Neural cell (in vitro differentiated cells): ENCODE results near the gene AP3B1. TPM values are rescaled to one million over a fixed set of nuclear protein-coding genes. Genes with fewer than 3 reads are reported as not detected.

Source experiments
- H2AFZ ChIP-seq: fragments of 200-600, 300-800 bp; sonication (generic), shearing (Covaris generic); 2 replicates; pipeline ENCODE4 v1.6.0; 2014; ENCODE audit warnings: low read depth, mild to moderate bottlenecking, antibody characterized with exemption, low read length, moderate library complexity
- H3F3A ChIP-seq: fragments of 200-600 bp; shearing (Covaris generic); 2 replicates; pipeline ENCODE4 v1.6.1; 2016; ENCODE audit warnings: mild to moderate bottlenecking, moderate library complexity, mixed read lengths, antibody characterized with exemption, low read length; ENCODE audit not compliant: insufficient read depth, poor library complexity, severe bottlenecking
- H3K27ac ChIP-seq: fragments of 200-600, 300-800 bp; sonication (generic), shearing (Covaris generic); 2 replicates; pipeline ENCODE4 v1.5.1; 2014; ENCODE audit warnings: mild to moderate bottlenecking, low read length, moderate library complexity
- H3K27me3 ChIP-seq: fragments of 300-800, 200-600 bp; sonication (generic), shearing (Covaris generic); 2 replicates; pipeline ENCODE4 v1.6.0; 2014; ENCODE audit warnings: mild to moderate bottlenecking, low read depth, low read length, moderate library complexity; ENCODE audit not compliant: insufficient read depth
- H3K36me3 ChIP-seq: fragments of 300-800, 200-600 bp; sonication (generic), shearing (Covaris generic); 2 replicates; pipeline ENCODE4 v1.5.1; 2014; ENCODE audit warnings: mild to moderate bottlenecking, antibody characterized with exemption, low read length, moderate library complexity; ENCODE audit not compliant: insufficient read depth
- H3K4me2 ChIP-seq: fragments of 300-800, 200-600 bp; sonication (generic), shearing (Covaris generic); 2 replicates; pipeline ENCODE4 v1.6.0; 2014; ENCODE audit warnings: mild to moderate bottlenecking, low read length
- H3K4me3 ChIP-seq: fragments of 300-800, 200-600 bp; sonication (generic), shearing (Covaris generic); 2 replicates; pipeline ENCODE4 v1.5.1; 2014; ENCODE audit warnings: mild to moderate bottlenecking, low read length, moderate library complexity
- H3K79me2 ChIP-seq: fragments of 200-600 bp; shearing (Covaris generic); replicated peaks from 2 replicates; pipeline ENCODE4 v1.6.0; 2014; ENCODE audit warnings: mild to moderate bottlenecking, low read length, moderate library complexity; ENCODE audit not compliant: insufficient read depth
- H3K9ac ChIP-seq: fragments of 300-800, 200-600 bp; sonication (generic), shearing (Covaris generic); 2 replicates; pipeline ENCODE4 v1.6.1; 2016; ENCODE audit warnings: mild to moderate bottlenecking, low read length, mixed read lengths
- H3K9me2 ChIP-seq: fragments of 200-600 bp; shearing (Covaris generic); 2 replicates; pipeline ENCODE4 v1.6.1; 2016; ENCODE audit warnings: mild to moderate bottlenecking, low read length, mixed read lengths; ENCODE audit not compliant: insufficient read depth
- H3K9me3 ChIP-seq: fragments of 200-600, 300-800 bp; sonication (generic), shearing (Covaris generic); 2 replicates; pipeline ENCODE4 v1.6.1; 2016; ENCODE audit warnings: mild to moderate bottlenecking, mixed run types, low read length, moderate library complexity, mixed read lengths
- H4K20me1 ChIP-seq: fragments of 200-600 bp; shearing (Covaris generic); 2 replicates; pipeline ENCODE4 v1.6.1; 2016; ENCODE audit warnings: mild to moderate bottlenecking, mixed run types; ENCODE audit not compliant: insufficient read depth
- EP300 ChIP-seq: fragments of 450-650 bp; conservative IDR thresholded peaks from 2 replicates; pipeline ENCODE4 v1.6.1; 2014; ENCODE audit warnings: antibody characterized with exemption, mild to moderate bottlenecking, moderate library complexity; ENCODE audit not compliant: poor library complexity, severe bottlenecking
- EZH2 ChIP-seq: fragments of 200-600, 300-800 bp; shearing (Covaris generic), sonication (generic); IDR thresholded peaks from 2 replicates; pipeline ENCODE4 v1.6.1; 2014; ENCODE audit warnings: antibody characterized with exemption, low read length, borderline replicate concordance, mild to moderate bottlenecking; ENCODE audit not compliant: insufficient read depth, poor library complexity, severe bottlenecking
- MXI1 ChIP-seq: fragments of 450-650 bp; conservative IDR thresholded peaks from 2 replicates; pipeline ENCODE4 v1.6.1; 2014; ENCODE audit warnings: antibody characterized with exemption, mild to moderate bottlenecking; ENCODE audit not compliant: poor library complexity, severe bottlenecking
- POLR2AphosphoS5 ChIP-seq: IDR thresholded peaks from 2 replicates; pipeline ENCODE4 v1.6.1; 2012
- RAD21 ChIP-seq: fragments of 450-650 bp; conservative IDR thresholded peaks from 2 replicates; pipeline ENCODE4 v1.6.1; 2014; ENCODE audit warnings: antibody characterized with exemption, mild to moderate bottlenecking, moderate library complexity
- SMC3 ChIP-seq: fragments of 450-650 bp; conservative IDR thresholded peaks from 2 replicates; pipeline ENCODE4 v1.6.1; 2014; ENCODE audit warnings: antibody characterized with exemption, mild to moderate bottlenecking, moderate library complexity; ENCODE audit not compliant: poor library complexity
- TAF1 ChIP-seq: IDR thresholded peaks from 2 replicates; pipeline ENCODE4 v1.6.1; 2012; ENCODE audit warnings: low read depth
- polyA plus RNA-seq: library from polyadenylated mRNA; depleted of rRNA; stranded (reverse); fragments of >200 nt; gene quantifications from 2 replicates; pipeline ENCODE4 v1.2.3, GENCODE V29; 2014
- TF ChIP-seq, protein P1 (sequence below): fragments of 450-650 bp; IDR thresholded peaks from 2 replicates; pipeline ENCODE4 v1.5.1; 2014; ENCODE audit warnings: antibody characterized with exemption, mild to moderate bottlenecking, moderate library complexity; ENCODE audit not compliant: poor library complexity, severe bottlenecking
- TF ChIP-seq, protein P2 (sequence below): IDR thresholded peaks from 2 replicates; pipeline ENCODE4 v1.6.1; 2012; ENCODE audit warnings: borderline replicate concordance

AP3B1 gene
- polyA plus RNA-seq, 1 donor from 2014 or later, result 8.5 TPM

GRCh38 chr5:78291687-78292086 is 2.8 kb downstream of the AP3B1 start:
- H3K4me3 ChIP-seq, result no peak overlapping the region
- H3K27ac ChIP-seq, result no peak overlapping the region
- peaks cover 43% of the 10 kb centered on the region for H3K79me2 ChIP-seq
- TF ChIP-seq, protein P1, sequence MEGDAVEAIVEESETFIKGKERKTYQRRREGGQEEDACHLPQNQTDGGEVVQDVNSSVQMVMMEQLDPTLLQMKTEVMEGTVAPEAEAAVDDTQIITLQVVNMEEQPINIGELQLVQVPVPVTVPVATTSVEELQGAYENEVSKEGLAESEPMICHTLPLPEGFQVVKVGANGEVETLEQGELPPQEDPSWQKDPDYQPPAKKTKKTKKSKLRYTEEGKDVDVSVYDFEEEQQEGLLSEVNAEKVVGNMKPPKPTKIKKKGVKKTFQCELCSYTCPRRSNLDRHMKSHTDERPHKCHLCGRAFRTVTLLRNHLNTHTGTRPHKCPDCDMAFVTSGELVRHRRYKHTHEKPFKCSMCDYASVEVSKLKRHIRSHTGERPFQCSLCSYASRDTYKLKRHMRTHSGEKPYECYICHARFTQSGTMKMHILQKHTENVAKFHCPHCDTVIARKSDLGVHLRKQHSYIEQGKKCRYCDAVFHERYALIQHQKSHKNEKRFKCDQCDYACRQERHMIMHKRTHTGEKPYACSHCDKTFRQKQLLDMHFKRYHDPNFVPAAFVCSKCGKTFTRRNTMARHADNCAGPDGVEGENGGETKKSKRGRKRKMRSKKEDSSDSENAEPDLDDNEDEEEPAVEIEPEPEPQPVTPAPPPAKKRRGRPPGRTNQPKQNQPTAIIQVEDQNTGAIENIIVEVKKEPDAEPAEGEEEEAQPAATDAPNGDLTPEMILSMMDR, result no peak
- TF ChIP-seq TAF1 (no peak), POLR2AphosphoS5 (no peak), MXI1 (no peak), SMC3 (no peak), RAD21 (no peak), EZH2 (no peak), EP300 (no peak)
- TF ChIP-seq, protein P2, sequence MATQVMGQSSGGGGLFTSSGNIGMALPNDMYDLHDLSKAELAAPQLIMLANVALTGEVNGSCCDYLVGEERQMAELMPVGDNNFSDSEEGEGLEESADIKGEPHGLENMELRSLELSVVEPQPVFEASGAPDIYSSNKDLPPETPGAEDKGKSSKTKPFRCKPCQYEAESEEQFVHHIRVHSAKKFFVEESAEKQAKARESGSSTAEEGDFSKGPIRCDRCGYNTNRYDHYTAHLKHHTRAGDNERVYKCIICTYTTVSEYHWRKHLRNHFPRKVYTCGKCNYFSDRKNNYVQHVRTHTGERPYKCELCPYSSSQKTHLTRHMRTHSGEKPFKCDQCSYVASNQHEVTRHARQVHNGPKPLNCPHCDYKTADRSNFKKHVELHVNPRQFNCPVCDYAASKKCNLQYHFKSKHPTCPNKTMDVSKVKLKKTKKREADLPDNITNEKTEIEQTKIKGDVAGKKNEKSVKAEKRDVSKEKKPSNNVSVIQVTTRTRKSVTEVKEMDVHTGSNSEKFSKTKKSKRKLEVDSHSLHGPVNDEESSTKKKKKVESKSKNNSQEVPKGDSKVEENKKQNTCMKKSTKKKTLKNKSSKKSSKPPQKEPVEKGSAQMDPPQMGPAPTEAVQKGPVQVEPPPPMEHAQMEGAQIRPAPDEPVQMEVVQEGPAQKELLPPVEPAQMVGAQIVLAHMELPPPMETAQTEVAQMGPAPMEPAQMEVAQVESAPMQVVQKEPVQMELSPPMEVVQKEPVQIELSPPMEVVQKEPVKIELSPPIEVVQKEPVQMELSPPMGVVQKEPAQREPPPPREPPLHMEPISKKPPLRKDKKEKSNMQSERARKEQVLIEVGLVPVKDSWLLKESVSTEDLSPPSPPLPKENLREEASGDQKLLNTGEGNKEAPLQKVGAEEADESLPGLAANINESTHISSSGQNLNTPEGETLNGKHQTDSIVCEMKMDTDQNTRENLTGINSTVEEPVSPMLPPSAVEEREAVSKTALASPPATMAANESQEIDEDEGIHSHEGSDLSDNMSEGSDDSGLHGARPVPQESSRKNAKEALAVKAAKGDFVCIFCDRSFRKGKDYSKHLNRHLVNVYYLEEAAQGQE, result no peak
- H3K36me3 ChIP-seq, result no peaks in the 10 kb centered on the region
- H3F3A ChIP-seq, result no peaks in the 10 kb centered on the region
- no peaks in the 10 kb centered on the region for H3K9me2 ChIP-seq
- no peak overlapping the region for H2AFZ ChIP-seq
- no peak overlapping the region for H3K9ac ChIP-seq
- no peaks in the 10 kb centered on the region for H4K20me1 ChIP-seq
- peaks cover 10% of the 10 kb centered on the region for H3K27me3 ChIP-seq
- no peaks in the 10 kb centered on the region for H3K9me3 ChIP-seq
- no peak overlapping the region for H3K4me2 ChIP-seq

DNA sequence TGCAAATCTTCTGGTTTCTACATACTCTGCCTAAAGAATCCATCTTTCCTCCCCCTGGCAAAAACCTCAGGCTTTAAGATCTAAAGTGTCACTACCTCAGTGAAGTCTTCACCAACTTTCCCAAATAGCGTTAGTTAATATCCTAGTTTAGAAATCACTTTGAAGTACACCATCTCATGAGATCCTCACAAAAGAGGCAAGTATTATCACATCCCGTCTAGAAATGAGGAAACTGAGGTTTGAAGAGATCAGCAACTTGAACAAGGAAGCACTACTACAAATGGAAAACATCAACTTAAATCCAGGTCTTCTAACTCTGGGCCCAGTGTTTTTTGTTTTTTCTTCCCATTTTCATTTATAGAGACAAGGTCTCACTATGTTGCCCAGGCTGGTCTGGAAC is 4.6 kb downstream of the AP3B1 start:
- H3K27ac ChIP-seq, result no peak overlapping the region
- no peaks in the 10 kb centered on the region for H4K20me1 ChIP-seq
- TF ChIP-seq RAD21 (no peak), MXI1 (no peak), EP300 (no peak), POLR2AphosphoS5 (no peak), TAF1 (no peak), SMC3 (no peak), EZH2 (no peak)
- TF ChIP-seq, protein P1, result no peak
- TF ChIP-seq, protein P2, result no peak
- peaks cover 43% of the 10 kb centered on the region for H3K79me2 ChIP-seq
- no peaks in the 10 kb centered on the region for H3K27me3 ChIP-seq
- no peak overlapping the region for H3K4me2 ChIP-seq
- H3F3A ChIP-seq, result no peaks in the 10 kb centered on the region
- H3K36me3 ChIP-seq, result no peaks in the 10 kb centered on the region
- no peaks in the 10 kb centered on the region for H3K9me3 ChIP-seq
- H3K4me3 ChIP-seq, result no peak overlapping the region
- no peak overlapping the region for H3K9ac ChIP-seq
- no peaks in the 10 kb centered on the region for H3K9me2 ChIP-seq
- H2AFZ ChIP-seq, result no peak overlapping the region
